IMR-90 (cell line): ENCODE measurements around the gene KAT14. TPM values are rescaled to one million over a fixed set of nuclear protein-coding genes. Genes with fewer than 3 reads are reported as not detected.

Experiments
- ATAC-seq: fragments of 200-7000 bp; cut with Tn5 transposase; 2 replicates; pipeline ENCODE4 v1.9.1; 2020; ENCODE audit warnings: low read depth, mild to moderate bottlenecking, moderate library complexity
- BruUV-seq: library from RNA; stranded (reverse); fragments of 400-500 nt; replicated peaks from 2 replicates; lab custom pipeline; 2021; lab: Mats Ljungman, UMichigan
- CTCF ChIA-PET: fragments of 300-600 bp; formaldehyde crosslinking; extraction: SDS; loops from one replicate; lab custom pipeline; 2021; ENCODE audit warnings: antibody characterized with exemption; lab: Yijun Ruan, JAX
- POLR2A ChIA-PET: fragments of 300-600 bp; sonication (Branson Sonifier 250); formaldehyde crosslinking; loops from one replicate; lab custom pipeline; 2022; ENCODE audit warnings: antibody characterized with exemption; ENCODE audit not compliant: unreplicated experiment; lab: Charles Lee
- DNase-seq: peaks from one replicate; pipeline ENCODE4 v3.0.0; 2013
- H2AFZ ChIP-seq: replicated peaks from 2 replicates; pipeline ENCODE3; 2013; ENCODE audit warnings: low read length, mild to moderate bottlenecking; ENCODE audit not compliant: poor library complexity
- H2AK5ac ChIP-seq: 2 replicates; pipeline ENCODE4 v1.6.1; 2013; ENCODE audit warnings: low read depth, low read length, inconsistent platforms
- H2AK9ac ChIP-seq: replicated peaks from 2 replicates; pipeline ENCODE3; 2013; ENCODE audit warnings: mild to moderate bottlenecking, low read depth, low read length, moderate library complexity; ENCODE audit not compliant: poor library complexity
- H2BK120ac ChIP-seq: 2 replicates; pipeline ENCODE4 v1.6.1; 2013; ENCODE audit warnings: low read depth, low read length, inconsistent platforms
- H2BK15ac ChIP-seq: 3 replicates; pipeline ENCODE4 v1.6.1; 2013; ENCODE audit warnings: low read depth, low read length, inconsistent platforms
- H2BK20ac ChIP-seq: 2 replicates; pipeline ENCODE4 v1.6.1; 2013; ENCODE audit warnings: low read depth, mild to moderate bottlenecking, inconsistent platforms, low read length, moderate library complexity
- H2BK5ac ChIP-seq: 2 replicates; pipeline ENCODE4 v1.6.1; 2013; ENCODE audit warnings: mild to moderate bottlenecking, low read depth, low read length, inconsistent platforms; ENCODE audit not compliant: poor library complexity, severe bottlenecking
- H3K14ac ChIP-seq: replicated peaks from 2 replicates; pipeline ENCODE4 v1.6.1; 2013; ENCODE audit warnings: low read depth, low read length, inconsistent platforms
- H3K18ac ChIP-seq: 2 replicates; pipeline ENCODE4 v1.6.1; 2013; ENCODE audit warnings: low read depth, low read length, control low read depth
- H3K23ac ChIP-seq: 2 replicates; pipeline ENCODE4 v1.6.1; 2013; ENCODE audit warnings: low read depth, low read length, inconsistent platforms
- H3K27ac ChIP-seq: 2 replicates; pipeline ENCODE4 v1.5.1; 2013; ENCODE audit warnings: mild to moderate bottlenecking, control low read depth, low read length; ENCODE audit not compliant: insufficient read depth
- H3K27me3 ChIP-seq: 2 replicates; pipeline ENCODE4 v1.6.1; 2013; ENCODE audit warnings: low read length; ENCODE audit not compliant: control insufficient read depth, insufficient read depth
- H3K36me3 ChIP-seq: 2 replicates; pipeline ENCODE4 v1.6.1; 2013; ENCODE audit warnings: low read length, mixed read lengths; ENCODE audit not compliant: control insufficient read depth, insufficient read depth
- H3K4ac ChIP-seq: 2 replicates; pipeline ENCODE4 v1.6.1; 2013; ENCODE audit warnings: low read depth, low read length, inconsistent platforms
- H3K4me1 ChIP-seq: 2 replicates; pipeline ENCODE4 v1.6.1; 2013; ENCODE audit warnings: low read length, mixed read lengths; ENCODE audit not compliant: control insufficient read depth, insufficient read depth
- H3K4me2 ChIP-seq: 2 replicates; pipeline ENCODE4 v1.6.1; 2013; ENCODE audit warnings: low read depth, mild to moderate bottlenecking, control low read depth, low read length, moderate library complexity
- H3K4me3 ChIP-seq: 2 replicates; pipeline ENCODE4 v1.5.1; 2013; ENCODE audit warnings: low read depth, mild to moderate bottlenecking, control low read depth, low read length, moderate library complexity; ENCODE audit not compliant: insufficient read depth
- H3K56ac ChIP-seq: 2 replicates; pipeline ENCODE4 v1.6.1; 2013; ENCODE audit warnings: low read length, inconsistent platforms; ENCODE audit not compliant: insufficient read depth; ENCODE audit errors: extremely low read depth
- H3K79me1 ChIP-seq, 2 experiments: 2 replicates each; pipeline ENCODE4 v1.6.1; 2013; ENCODE audit warnings: low read length in 2 of 2, inconsistent platforms in 1 of 2, low read depth in 1 of 2
- H3K9ac ChIP-seq: 2 replicates; pipeline ENCODE4 v1.6.1; 2013; ENCODE audit warnings: low read depth, low read length, control low read depth
- H3K9me1 ChIP-seq: 2 replicates; pipeline ENCODE4 v1.6.1; 2013; ENCODE audit warnings: low read length, inconsistent platforms; ENCODE audit not compliant: insufficient read depth
- H3K9me3 ChIP-seq: 2 replicates; pipeline ENCODE4 v1.6.1; 2013; ENCODE audit warnings: low read length; ENCODE audit not compliant: control insufficient read depth, insufficient read depth
- H4K20me1 ChIP-seq: 2 replicates; pipeline ENCODE4 v1.6.1; 2013; ENCODE audit warnings: low read length, inconsistent platforms; ENCODE audit not compliant: insufficient read depth
- H4K5ac ChIP-seq: 2 replicates; pipeline ENCODE4 v1.6.1; 2013; ENCODE audit warnings: mild to moderate bottlenecking, low read depth, low read length, control low read depth
- H4K8ac ChIP-seq, 2 experiments: 2 replicates each; pipeline ENCODE4 v1.6.1; 2013; ENCODE audit warnings: low read depth in 2 of 2, low read length in 2 of 2, control low read depth in 1 of 2, inconsistent platforms in 1 of 2
- H4K91ac ChIP-seq: 2 replicates; pipeline ENCODE4 v1.6.1; 2013; ENCODE audit warnings: low read depth, low read length, inconsistent platforms; ENCODE audit not compliant: insufficient read depth
- CHD1 ChIP-seq: IDR thresholded peaks from 2 replicates; pipeline ENCODE4 v1.6.1; 2012; ENCODE audit warnings: low read depth, low read length, improper control_type of control experiment
- FOS ChIP-seq: fragments of 150-350 bp; IDR thresholded peaks from 2 replicates; pipeline ENCODE4 v1.6.1; 2016; ENCODE audit warnings: low read depth, low read length
- MAFK ChIP-seq: IDR thresholded peaks from 2 replicates; pipeline ENCODE4 v1.6.1; 2012; ENCODE audit warnings: low read depth, low read length, improper control_type of control experiment
- NFE2L2 ChIP-seq: fragments of 150-350 bp; IDR thresholded peaks from 2 replicates; pipeline ENCODE4 v1.6.1; 2016; ENCODE audit warnings: low read depth, mild to moderate bottlenecking, low read length
- RAD21 ChIP-seq: IDR thresholded peaks from 2 replicates; pipeline ENCODE4 v1.6.1; 2012; ENCODE audit warnings: low read length, improper control_type of control experiment
- RCOR1 ChIP-seq: IDR thresholded peaks from 2 replicates; pipeline ENCODE4 v1.6.1; 2012; ENCODE audit warnings: mild to moderate bottlenecking, low read length, improper control_type of control experiment; ENCODE audit not compliant: insufficient replicate concordance
- RFX5 ChIP-seq: IDR thresholded peaks from 2 replicates; pipeline ENCODE4 v1.8.0; 2012; ENCODE audit warnings: low read depth, mild to moderate bottlenecking, low read length, moderate library complexity
- SMC3 ChIP-seq: fragments of 150-350 bp; IDR thresholded peaks from 2 replicates; pipeline ENCODE4 v1.6.1; 2016; ENCODE audit warnings: low read depth, mild to moderate bottlenecking, antibody characterized with exemption, low read length, moderate library complexity
- WGBS, 2 experiments: methylation state at CpG; one replicate each; pipeline versions ENCODE4 v1.1.5 to v1.1.7; 2013; ENCODE audit warnings: missing lambda C conversion rate in 2 of 2; ENCODE audit not compliant: insufficient read length in 1 of 2; ENCODE audit errors: extremely low coverage in 2 of 2; 5-methylcytosine and 5-hydroxymethylcytosine counted together
- dilution Hi-C: fragments of 300-500 bp; cut with HindIII; formaldehyde crosslinking; loops from one replicate; pipeline ENCODE4 v1.14.3; 2018; ENCODE audit warnings: low sequenced_read_pairs; ENCODE audit not compliant: unreplicated experiment
- in situ Hi-C: fragments of 300-500 bp; cut with MboI; formaldehyde crosslinking; loops from 3 replicates; pipeline ENCODE4 v1.14.3; 2019; ENCODE audit warnings: low sequenced_read_pairs, inconsistent platforms, mixed read lengths
- intact Hi-C: fragments of 100-400 bp; cut with micrococcal nuclease; formaldehyde crosslinking; loops from 2 replicates; pipeline ENCODE4 v1.10.0; 2022
- polyA plus RNA-seq, 3 experiments: library from polyadenylated mRNA; depleted of rRNA; stranded (reverse); fragments of >200 nt; gene quantifications; 2 replicates each; pipeline ENCODE4 v1.2.3, GENCODE V29; 2012; ENCODE audit warnings: low replicate concordance in 1 of 3
- total RNA-seq: library from RNA; depleted of rRNA; stranded (reverse); fragments of >200 nt; gene quantifications from 2 replicates; pipeline ENCODE4 v1.2.3, GENCODE V29; 2012

KAT14 gene
- total and polyA plus RNA-seq, 2 of the 4 experiments (the other 2 are of a cell fraction) = 6.7 to 12.4 TPM

DNA sequence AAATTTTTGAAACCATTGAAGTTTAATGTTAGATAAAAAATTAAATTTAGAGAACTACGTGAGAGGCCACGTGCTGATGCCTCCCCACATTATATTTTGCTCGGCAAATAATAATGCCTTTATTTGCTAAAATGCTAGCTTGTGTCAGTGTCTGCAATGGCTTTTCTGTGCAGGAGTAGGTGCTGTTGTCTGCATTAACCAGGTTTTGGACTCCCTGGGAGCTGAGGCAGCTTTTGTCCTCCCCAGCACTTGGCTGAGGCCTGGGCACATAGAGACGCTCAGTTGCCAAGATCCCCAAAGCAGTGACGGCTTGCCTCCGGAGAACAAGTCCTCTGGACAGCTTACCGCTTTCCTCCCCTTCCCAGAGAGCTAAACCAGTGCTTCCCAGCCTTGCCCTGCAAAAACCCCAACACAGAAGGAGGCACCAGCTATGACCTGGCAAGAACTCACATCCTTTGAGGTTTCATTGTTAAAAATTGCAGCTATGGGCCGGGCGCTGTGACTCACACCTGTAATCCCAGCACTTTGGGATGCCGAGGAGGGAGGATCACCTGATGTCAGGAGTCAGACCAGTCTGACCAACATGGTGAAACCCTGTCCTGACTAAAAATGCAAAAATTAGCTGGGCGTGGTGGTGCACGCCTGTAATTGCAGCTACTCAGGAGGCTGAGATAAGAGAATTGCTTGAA is 59.9 kb downstream of the KAT14 start:
- Histone ChIP-seq H3K14ac (no peak overlapping the region), H2AFZ (no peak overlapping the region), H2BK20ac (no peak overlapping the region), H3K56ac (no peak overlapping the region), H3K27ac (no peak overlapping the region), H2AK5ac (no peak overlapping the region), H2BK5ac (no peak overlapping the region), H3K4me2 (no peak overlapping the region), H4K91ac (no peak overlapping the region), H4K8ac (no peak overlapping the region), H4K5ac (no peak overlapping the region), H3K4me3 (no peak overlapping the region), H3K79me1 (no peaks in the 10 kb centered on the region), H3K9ac (no peak overlapping the region), H3K27me3 (no peaks in the 10 kb centered on the region), H2AK9ac (no peak overlapping the region), H2BK15ac (no peak overlapping the region), H3K4me1 (no peaks in the 10 kb centered on the region), H3K4ac (no peak overlapping the region), H3K36me3 (no peaks in the 10 kb centered on the region), H4K20me1 (no peaks in the 10 kb centered on the region), H3K9me1 (no peaks in the 10 kb centered on the region), H3K9me3 (no peaks in the 10 kb centered on the region), H3K23ac (no peak overlapping the region), H3K18ac (no peak overlapping the region), H2BK120ac (no peak overlapping the region)
- DNase-seq (no peak), ATAC-seq (no peak)
- POLR2A ChIA-PET = no interaction called here
- BruUV-seq = no TSS peak
- intact Hi-C loops = no loop called here
- TF ChIP-seq CHD1 = no peak
- no peak for TF ChIP-seq FOS
- no peak for TF ChIP-seq NFE2L2
- no peak for TF ChIP-seq MAFK
- TF ChIP-seq RFX5 = no peak
- TF ChIP-seq SMC3 = no peak
- no peak for TF ChIP-seq RAD21
- no peak for TF ChIP-seq RCOR1
- dilution Hi-C loops = no loop called here
- in situ Hi-C loops = no loop called here
- 86% methylated on average over 4 of the region's 12 CpGs; no CpG with 5 or more reads in 1 of the 2 experiments for WGBS, 2 experiments
- CTCF ChIA-PET = no interaction called here
